Measurements from ENCODE around the gene SCO2. TPM values are rescaled to one million over a fixed set of nuclear protein-coding genes. Genes with fewer than 3 reads are reported as not detected.

SCO2 gene
- total and polyA plus RNA-seq, 9 of the 15 experiments (the other 6 are each of a cell fraction or from before 2014, with no cell fraction given) = 0.34 to 4.0 (median 1.1) TPM; not detected in 3

DNA sequence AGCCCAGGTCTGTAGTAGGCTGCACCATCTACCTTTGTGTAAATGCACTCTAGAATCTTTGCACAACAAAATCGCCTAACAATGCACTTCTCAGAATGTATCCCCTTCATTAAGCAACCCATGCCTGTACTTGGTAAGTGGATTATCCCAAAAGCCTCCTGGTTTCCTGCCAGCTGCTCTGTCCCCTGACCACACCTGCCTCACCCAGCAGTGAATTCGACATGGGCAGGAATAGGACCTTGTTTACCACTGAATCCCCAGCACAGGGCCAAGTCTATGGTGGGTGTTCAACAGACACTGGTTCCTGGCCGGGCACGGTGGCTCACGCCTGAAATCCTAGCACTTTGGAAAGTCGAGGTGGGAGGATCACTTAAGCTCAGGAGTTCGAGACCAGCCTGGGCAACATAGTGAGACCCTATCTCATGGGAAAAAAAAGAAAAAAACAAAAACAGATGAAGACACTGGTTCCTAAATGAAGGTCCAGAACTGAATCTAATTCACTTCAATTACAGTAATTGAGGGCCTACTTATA is 42.4 kb upstream of the SCO2 start (continued):
- TF ChIP-seq, protein P1, sequence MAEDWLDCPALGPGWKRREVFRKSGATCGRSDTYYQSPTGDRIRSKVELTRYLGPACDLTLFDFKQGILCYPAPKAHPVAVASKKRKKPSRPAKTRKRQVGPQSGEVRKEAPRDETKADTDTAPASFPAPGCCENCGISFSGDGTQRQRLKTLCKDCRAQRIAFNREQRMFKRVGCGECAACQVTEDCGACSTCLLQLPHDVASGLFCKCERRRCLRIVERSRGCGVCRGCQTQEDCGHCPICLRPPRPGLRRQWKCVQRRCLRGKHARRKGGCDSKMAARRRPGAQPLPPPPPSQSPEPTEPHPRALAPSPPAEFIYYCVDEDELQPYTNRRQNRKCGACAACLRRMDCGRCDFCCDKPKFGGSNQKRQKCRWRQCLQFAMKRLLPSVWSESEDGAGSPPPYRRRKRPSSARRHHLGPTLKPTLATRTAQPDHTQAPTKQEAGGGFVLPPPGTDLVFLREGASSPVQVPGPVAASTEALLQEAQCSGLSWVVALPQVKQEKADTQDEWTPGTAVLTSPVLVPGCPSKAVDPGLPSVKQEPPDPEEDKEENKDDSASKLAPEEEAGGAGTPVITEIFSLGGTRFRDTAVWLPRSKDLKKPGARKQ (CRISPR knock-in tag; IDR thresholded peaks at IDR 0.05) = no peak
- TF ChIP-seq, protein P2, sequence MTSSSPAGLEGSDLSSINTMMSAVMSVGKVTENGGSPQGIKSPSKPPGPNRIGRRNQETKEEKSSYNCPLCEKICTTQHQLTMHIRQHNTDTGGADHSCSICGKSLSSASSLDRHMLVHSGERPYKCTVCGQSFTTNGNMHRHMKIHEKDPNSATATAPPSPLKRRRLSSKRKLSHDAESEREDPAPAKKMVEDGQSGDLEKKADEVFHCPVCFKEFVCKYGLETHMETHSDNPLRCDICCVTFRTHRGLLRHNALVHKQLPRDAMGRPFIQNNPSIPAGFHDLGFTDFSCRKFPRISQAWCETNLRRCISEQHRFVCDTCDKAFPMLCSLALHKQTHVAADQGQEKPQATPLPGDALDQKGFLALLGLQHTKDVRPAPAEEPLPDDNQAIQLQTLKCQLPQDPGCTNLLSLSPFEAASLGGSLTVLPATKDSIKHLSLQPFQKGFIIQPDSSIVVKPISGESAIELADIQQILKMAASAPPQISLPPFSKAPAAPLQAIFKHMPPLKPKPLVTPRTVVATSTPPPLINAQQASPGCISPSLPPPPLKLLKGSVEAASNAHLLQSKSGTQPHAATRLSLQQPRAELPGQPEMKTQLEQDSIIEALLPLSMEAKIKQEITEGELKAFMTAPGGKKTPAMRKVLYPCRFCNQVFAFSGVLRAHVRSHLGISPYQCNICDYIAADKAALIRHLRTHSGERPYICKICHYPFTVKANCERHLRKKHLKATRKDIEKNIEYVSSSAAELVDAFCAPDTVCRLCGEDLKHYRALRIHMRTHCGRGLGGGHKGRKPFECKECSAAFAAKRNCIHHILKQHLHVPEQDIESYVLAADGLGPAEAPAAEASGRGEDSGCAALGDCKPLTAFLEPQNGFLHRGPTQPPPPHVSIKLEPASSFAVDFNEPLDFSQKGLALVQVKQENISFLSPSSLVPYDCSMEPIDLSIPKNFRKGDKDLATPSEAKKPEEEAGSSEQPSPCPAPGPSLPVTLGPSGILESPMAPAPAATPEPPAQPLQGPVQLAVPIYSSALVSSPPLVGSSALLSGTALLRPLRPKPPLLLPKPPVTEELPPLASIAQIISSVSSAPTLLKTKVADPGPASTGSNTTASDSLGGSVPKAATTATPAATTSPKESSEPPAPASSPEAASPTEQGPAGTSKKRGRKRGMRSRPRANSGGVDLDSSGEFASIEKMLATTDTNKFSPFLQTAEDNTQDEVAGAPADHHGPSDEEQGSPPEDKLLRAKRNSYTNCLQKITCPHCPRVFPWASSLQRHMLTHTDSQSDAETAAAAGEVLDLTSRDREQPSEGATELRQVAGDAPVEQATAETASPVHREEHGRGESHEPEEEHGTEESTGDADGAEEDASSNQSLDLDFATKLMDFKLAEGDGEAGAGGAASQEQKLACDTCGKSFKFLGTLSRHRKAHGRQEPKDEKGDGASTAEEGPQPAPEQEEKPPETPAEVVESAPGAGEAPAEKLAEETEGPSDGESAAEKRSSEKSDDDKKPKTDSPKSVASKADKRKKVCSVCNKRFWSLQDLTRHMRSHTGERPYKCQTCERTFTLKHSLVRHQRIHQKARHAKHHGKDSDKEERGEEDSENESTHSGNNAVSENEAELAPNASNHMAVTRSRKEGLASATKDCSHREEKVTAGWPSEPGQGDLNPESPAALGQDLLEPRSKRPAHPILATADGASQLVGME (CRISPR knock-in tag; IDR thresholded peaks at IDR 0.05) = no peak
- TF ChIP-seq STAT5A (IDR thresholded peaks at IDR 0.05; ENCODE audit: borderline replicate concordance, low read length) = no peak
- TF ChIP-seq NR4A1 (CRISPR knock-in tag; IDR thresholded peaks at IDR 0.05) = no peak
- TF ChIP-seq NR4A1 (tag; IDR thresholded peaks at IDR 0.05) = no peak
- no peak for TF ChIP-seq TAF9B (IDR thresholded peaks at IDR 0.05; ENCODE audit: partially characterized antibody)
- no peak for TF ChIP-seq YBX1 (IDR thresholded peaks at IDR 0.05)
- no peak for TF ChIP-seq RBM39 (optimal IDR thresholded peaks at IDR 0.05; ENCODE audit: low read depth, low read length)
- TF ChIP-seq ZNF174 (CRISPR knock-in tag; IDR thresholded peaks at IDR 0.05) = no peak
- no peak for TF ChIP-seq NR2C1 (IDR thresholded peaks at IDR 0.05)
- no peak for TF ChIP-seq NR2C1 (tag; IDR thresholded peaks at IDR 0.05)
